Thyroid gland (tissue), 4 donors: ENCODE data around the gene RAPGEF1. TPM values are rescaled to one million over a fixed set of nuclear protein-coding genes. Genes with fewer than 3 reads are reported as not detected.
A peak's percentile ranks its signal among the peaks of the same experiment; 100 is the strongest.
"Not testable (repeated sequence)": the region's sequence is repeated elsewhere in the genome, so short reads cannot be mapped to it uniquely, and the experiment has no call there.

Experiments
- DNase-seq, 2 donors: peaks; one replicate each; pipeline ENCODE4 v3.0.0-alpha.2; 2019
- H3K27ac ChIP-seq, 3 donors: fragments of 200-600 bp; sonication (generic); 1 replicate in 2 of 3; 2 replicates in 1 of 3; pipeline ENCODE4 v1.5.1; 2016 to 2019; ENCODE audit warnings: mild to moderate bottlenecking in 1 of 3, moderate library complexity in 1 of 3
- H3K27me3 ChIP-seq: fragments of 200-600 bp; sonication (generic); one replicate; pipeline ENCODE4 v1.5.1; 2019
- H3K36me3 ChIP-seq, 2 donors: fragments of 200-600 bp; sonication (generic); one replicate each; pipeline ENCODE4 v1.5.1; 2016 to 2019
- H3K4me1 ChIP-seq, 2 donors: fragments of 200-600 bp; sonication (generic); one replicate each; pipeline ENCODE4 v1.5.1; 2017 to 2019
- H3K4me3 ChIP-seq, 3 donors: fragments of 200-600 bp; sonication (generic); replicated peaks in 1 of 3; 1 replicate in 2 of 3; 2 replicates in 1 of 3; pipeline ENCODE4 v1.5.1; 2016; ENCODE audit warnings: mild to moderate bottlenecking in 1 of 3
- H3K9me3 ChIP-seq: fragments of 200-600 bp; sonication (generic); one replicate; pipeline ENCODE4 v1.5.1; 2017
- POLR2A ChIP-seq, 2 donors: fragments of 450-650 bp; IDR thresholded peaks; one replicate each; pipeline ENCODE4 v1.6.1; 2017; ENCODE audit warnings: antibody characterized with exemption in 2 of 2, mild to moderate bottlenecking in 2 of 2, moderate library complexity in 1 of 2
- WGBS, 2 donors: methylation state at CpG; one replicate each; pipeline ENCODE4 v1.1.5; 2017; 5-methylcytosine and 5-hydroxymethylcytosine counted together
- intact Hi-C: fragments of 100-400 bp; cut with DNase I; formaldehyde crosslinking; loops from one replicate; pipeline ENCODE4 v1.15.1; 2023
- total RNA-seq, 4 donors: library from RNA; depleted of rRNA; stranded (reverse); fragments of >200 nt; gene quantifications; one replicate each; pipeline ENCODE4 v1.2.3, GENCODE V29; 2016
- TF ChIP-seq, protein P1 (sequence below), 6 experiments: fragments of 200-600 bp in 3 of 6; fragments of 450-650 bp in 3 of 6; sonication (generic) in 3 of 6; IDR thresholded peaks; one replicate each; pipeline ENCODE4 v1.5.1; 2016 to 2019; ENCODE audit warnings: antibody characterized with exemption in 6 of 6, mild to moderate bottlenecking in 2 of 6, inconsistent platforms in 1 of 6, moderate library complexity in 1 of 6

Gene RAPGEF1
- total RNA-seq, 4 donors from 2014 or later, result 39.6 to 52.5 (median 44.9) TPM

DNA sequence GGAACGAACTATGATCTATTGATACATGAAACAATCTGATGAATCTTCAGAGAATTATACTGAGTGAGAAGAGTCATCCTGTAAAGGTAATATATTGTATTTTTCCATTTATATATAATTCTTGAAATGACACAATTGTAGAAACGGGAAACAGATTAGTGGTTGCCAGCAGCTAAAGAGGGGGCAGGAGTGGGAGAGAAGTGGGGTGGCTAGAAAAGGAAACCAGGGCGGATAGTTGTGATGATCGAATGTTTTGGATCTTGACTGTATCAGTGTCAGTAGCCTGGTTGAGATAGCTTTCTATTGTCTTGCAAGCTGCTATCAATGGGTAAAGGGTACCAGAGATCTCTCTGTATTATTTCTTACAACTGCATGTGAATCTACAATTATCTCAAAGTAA lies 17.7 kb upstream of the RAPGEF1 start:
- DNase-seq, result no peak
- Histone ChIP-seq H3K9me3 (no peaks in the 10 kb centered on the region), H3K27me3 (peaks cover 6% of the 10 kb centered on the region), H3K4me3 (no peak overlapping the region), H3K36me3 (no peaks in the 10 kb centered on the region), H3K4me1 (peaks cover 0 to 4% of the 10 kb centered on the region in 2 donors), H3K27ac (no peak overlapping the region)
- 75 to 82% methylated on average over 4 of the region's 4 CpGs for WGBS, 2 donors
- no peak for TF ChIP-seq POLR2A (IDR thresholded peaks at IDR 0.05)
- TF ChIP-seq, protein P1, sequence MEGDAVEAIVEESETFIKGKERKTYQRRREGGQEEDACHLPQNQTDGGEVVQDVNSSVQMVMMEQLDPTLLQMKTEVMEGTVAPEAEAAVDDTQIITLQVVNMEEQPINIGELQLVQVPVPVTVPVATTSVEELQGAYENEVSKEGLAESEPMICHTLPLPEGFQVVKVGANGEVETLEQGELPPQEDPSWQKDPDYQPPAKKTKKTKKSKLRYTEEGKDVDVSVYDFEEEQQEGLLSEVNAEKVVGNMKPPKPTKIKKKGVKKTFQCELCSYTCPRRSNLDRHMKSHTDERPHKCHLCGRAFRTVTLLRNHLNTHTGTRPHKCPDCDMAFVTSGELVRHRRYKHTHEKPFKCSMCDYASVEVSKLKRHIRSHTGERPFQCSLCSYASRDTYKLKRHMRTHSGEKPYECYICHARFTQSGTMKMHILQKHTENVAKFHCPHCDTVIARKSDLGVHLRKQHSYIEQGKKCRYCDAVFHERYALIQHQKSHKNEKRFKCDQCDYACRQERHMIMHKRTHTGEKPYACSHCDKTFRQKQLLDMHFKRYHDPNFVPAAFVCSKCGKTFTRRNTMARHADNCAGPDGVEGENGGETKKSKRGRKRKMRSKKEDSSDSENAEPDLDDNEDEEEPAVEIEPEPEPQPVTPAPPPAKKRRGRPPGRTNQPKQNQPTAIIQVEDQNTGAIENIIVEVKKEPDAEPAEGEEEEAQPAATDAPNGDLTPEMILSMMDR (IDR thresholded peaks at IDR 0.05), result no peak
- intact Hi-C loops, result no loop called here

DNA sequence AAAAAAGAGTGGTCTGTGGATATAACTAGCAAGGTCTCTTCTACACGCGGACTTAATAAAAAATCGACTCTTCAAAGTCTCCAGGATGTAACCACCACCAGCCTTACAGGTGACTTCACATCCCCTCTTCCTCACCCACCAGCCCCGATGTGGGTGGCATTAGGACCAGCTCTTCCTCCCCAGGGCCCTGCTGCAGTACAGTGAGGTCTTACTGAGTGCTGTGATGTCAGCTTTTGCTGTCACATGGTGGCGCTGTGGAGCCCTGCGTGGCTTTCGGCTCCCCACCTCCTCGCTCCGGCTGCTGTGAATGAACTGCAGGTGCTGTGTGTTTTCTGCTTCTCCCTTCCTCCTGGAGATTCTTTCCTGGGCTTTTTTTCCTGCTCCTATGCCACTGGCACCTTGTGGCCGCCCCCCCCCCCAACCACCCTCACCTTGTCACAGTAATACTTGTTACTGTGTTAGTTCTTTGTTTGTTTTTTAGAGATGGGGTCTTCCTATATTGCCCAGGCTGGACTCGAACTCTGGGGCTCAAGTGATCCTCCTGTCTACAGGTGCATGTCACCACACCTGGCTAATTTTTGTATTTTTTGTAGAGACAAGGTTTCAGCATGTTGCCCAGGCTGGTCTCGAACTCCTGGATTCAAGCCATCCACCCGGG lies 15.8 kb upstream of the RAPGEF1 start:
- H3K9me3 ChIP-seq, result no peaks in the 10 kb centered on the region
- peaks cover 6% of the 10 kb centered on the region for H3K27me3 ChIP-seq
- intact Hi-C loops, result no loop called here
- no peaks in the 10 kb centered on the region for H3K36me3 ChIP-seq
- no peaks in the 10 kb centered on the region for H3K4me1 ChIP-seq
- H3K27ac ChIP-seq, result no peak overlapping the region
- DNase-seq, result peak; percentile 78 to 85
- 15 to 16% methylated on average over 13 of the region's 13 CpGs for WGBS, 2 donors
- H3K4me3 ChIP-seq, result no peak overlapping the region
- TF ChIP-seq, protein P1 (IDR thresholded peaks at IDR 0.05), result peak in 5 of 6 experiments; percentile 52 to 74 (median 59)
- no peak for TF ChIP-seq POLR2A (IDR thresholded peaks at IDR 0.05)

DNA sequence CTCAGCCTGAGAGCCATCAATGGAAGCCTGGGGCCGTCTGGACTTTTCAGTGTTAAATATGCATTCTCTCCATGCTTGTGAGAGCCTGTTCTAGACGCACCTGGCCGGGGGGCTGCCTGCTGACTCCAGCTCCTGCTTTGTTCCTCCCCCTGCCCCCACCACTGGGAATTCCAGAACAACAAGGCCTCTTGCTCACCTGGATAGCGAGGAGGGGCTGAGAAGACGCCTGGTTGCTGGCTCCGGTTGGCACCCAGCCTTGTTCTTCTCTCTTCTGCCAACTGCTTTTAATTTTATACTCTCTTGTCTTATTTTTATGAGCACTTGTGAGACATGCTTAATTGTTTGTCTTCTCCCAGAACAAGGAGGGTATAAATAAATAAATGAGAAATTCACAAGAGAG lies 15.0 kb upstream of the RAPGEF1 start:
- intact Hi-C loops, result no loop called here
- DNase-seq, result no peak
- Histone ChIP-seq H3K27me3 (peaks cover 6% of the 10 kb centered on the region), H3K36me3 (no peaks in the 10 kb centered on the region), H3K4me1 (no peaks in the 10 kb centered on the region), H3K27ac (no peak overlapping the region), H3K9me3 (no peaks in the 10 kb centered on the region), H3K4me3 (no peak overlapping the region)
- TF ChIP-seq POLR2A (IDR thresholded peaks at IDR 0.05), result no peak
- TF ChIP-seq, protein P1 (IDR thresholded peaks at IDR 0.05), result no peak
- 37% methylated on average over 5 to 6 of the region's 6 CpGs for WGBS, 2 donors

DNA sequence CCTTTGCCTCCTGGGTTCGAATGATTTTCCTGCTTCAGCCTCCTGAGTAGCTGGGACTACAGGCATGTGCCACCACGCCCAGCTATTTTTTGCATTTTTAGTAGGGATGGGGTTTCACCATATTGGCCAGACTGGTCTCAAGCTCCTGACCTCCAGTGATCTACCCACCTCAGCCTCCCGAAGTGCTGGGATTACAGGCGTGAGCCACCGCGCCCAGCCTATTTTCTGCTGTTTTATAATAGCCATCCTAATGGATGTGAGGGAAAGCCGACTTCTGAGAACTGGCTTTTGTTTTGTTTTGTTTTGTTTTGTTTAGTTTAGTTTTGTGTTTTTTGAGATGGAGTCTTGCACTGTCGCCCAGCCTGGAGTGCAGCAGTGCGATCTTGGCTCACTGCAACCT lies 13.9 kb upstream of the RAPGEF1 start:
- intact Hi-C loops, H3K4me3 ChIP-seq, H3K4me1 ChIP-seq, H3K27me3 ChIP-seq, H3K36me3 ChIP-seq, H3K9me3 ChIP-seq, H3K27ac ChIP-seq, DNase-seq: not testable (repeated sequence)
- 76 to 78% methylated on average over 9 of the region's 9 CpGs for WGBS, 2 donors

DNA sequence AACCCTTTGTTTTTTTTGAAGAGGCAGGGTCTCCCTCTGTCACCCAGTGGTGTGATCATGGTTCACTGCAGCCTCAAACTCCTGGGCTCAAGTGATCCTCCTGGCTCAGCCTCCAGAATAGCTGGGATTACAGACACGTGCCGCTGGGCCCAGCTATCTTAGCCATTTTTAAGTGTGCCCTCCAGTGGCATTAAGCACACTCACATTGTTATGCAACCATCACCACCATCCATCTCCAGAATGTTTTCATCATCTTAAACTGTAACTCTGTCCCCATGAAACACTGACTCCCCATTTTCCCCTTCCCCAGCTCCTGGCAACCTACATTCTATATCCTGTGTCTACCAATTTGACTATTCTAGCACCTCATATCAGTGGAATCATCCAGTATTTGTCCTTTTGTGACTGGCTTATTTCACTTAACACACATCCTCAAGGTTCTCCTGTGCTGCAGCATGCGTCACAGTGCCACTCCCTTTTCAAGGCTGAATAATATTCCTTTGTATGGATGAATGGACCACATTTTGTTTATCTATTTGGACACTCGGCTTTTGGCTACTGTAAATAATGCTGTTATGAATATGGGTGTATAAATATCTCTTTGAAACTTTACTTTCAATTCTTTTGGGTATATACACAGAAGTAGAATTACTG lies 12.5 kb upstream of the RAPGEF1 start:
- Histone ChIP-seq H3K4me1 (no peaks in the 10 kb centered on the region), H3K27me3 (peaks cover 6% of the 10 kb centered on the region), H3K36me3 (no peaks in the 10 kb centered on the region), H3K27ac (no peak overlapping the region), H3K9me3 (no peaks in the 10 kb centered on the region), H3K4me3 (no peak overlapping the region)
- TF ChIP-seq POLR2A (IDR thresholded peaks at IDR 0.05), result no peak
- TF ChIP-seq, protein P1 (IDR thresholded peaks at IDR 0.05), result no peak
- intact Hi-C loops, result no loop called here
- DNase-seq, result no peak
- WGBS, 2 donors, result 81 to 84% methylated on average over 4 of the region's 4 CpGs
